Lower leg skin (tissue), 3 donors: ENCODE measurements around the gene IFI30.

Experiments
- CTCF ChIP-seq, 3 donors: fragments of 450-650 bp; IDR thresholded peaks; one replicate each; pipeline ENCODE4 v1.5.1; 2016; ENCODE audit warnings: antibody characterized with exemption in 3 of 3, mild to moderate bottlenecking in 3 of 3, moderate library complexity in 2 of 3
- POLR2A ChIP-seq, 2 donors: fragments of 450-650 bp; IDR thresholded peaks; one replicate each; pipeline ENCODE4 v1.6.1; 2016 to 2017; ENCODE audit warnings: antibody characterized with exemption in 2 of 2, mild to moderate bottlenecking in 1 of 2, moderate library complexity in 1 of 2

GRCh38 chr19:18179957-18180356 is 6.3 kb downstream of the IFI30 start:
- TF ChIP-seq CTCF (IDR thresholded peaks at IDR 0.05) (no peak), POLR2A (IDR thresholded peaks at IDR 0.05) (no peak)
